Measurements from ENCODE around the gene SWSAP1.

- TF ChIP-seq CTCF (IDR thresholded peaks at IDR 0.05) (no peak), RORB (CRISPR knock-in tag; IDR thresholded peaks at IDR 0.05) (no peak), TEAD1 (CRISPR knock-in tag; IDR thresholded peaks at IDR 0.05) (no peak), MXD4 (CRISPR knock-in tag; IDR thresholded peaks at IDR 0.05; ENCODE audit: borderline replicate concordance) (no peak), SP1 (CRISPR knock-in tag; conservative IDR thresholded peaks at IDR 0.05) (no peak), TEAD4 (CRISPR knock-in tag; IDR thresholded peaks at IDR 0.05) (no peak)
Observed at GRCh38 chr19:11377756-11378155, 3.3 kb downstream of the SWSAP1 start.

Data from WTC11 (cell line).